Measurements from ENCODE around the gene CTNNA3. TPM values are rescaled to one million over a fixed set of nuclear protein-coding genes. Genes with fewer than 3 reads are reported as not detected.

Gene CTNNA3
- total RNA-seq, 1 experiment from 2014 or later = 0.02 TPM

GRCh38 chr10:66723608-66724400 lies 972.2 kb downstream of the CTNNA3 start:
- ChIA-PET CTCF (no interaction called here), POLR2A (no interaction called here)
- Mint-ChIP-seq H3K36me3 (ENCODE audit: insufficient read depth, unreplicated experiment) (no peaks in the 10 kb centered on the region), H3K4me3 (ENCODE audit: unreplicated experiment) (no peak overlapping the region), H3K27me3 (ENCODE audit: insufficient read depth, unreplicated experiment) (no peaks in the 10 kb centered on the region), H3K4me1 (ENCODE audit: insufficient read depth, unreplicated experiment) (no peaks in the 10 kb centered on the region), H3K27ac (ENCODE audit: low read depth, unreplicated experiment) (no peak overlapping the region), H3K9me3 (ENCODE audit: unreplicated experiment) (no peaks in the 10 kb centered on the region)
- DNase-seq (ENCODE audit: unreplicated experiment) = no peak
- intact Hi-C loops (cut with micrococcal nuclease) = no loop called here
- no peak for TF ChIP-seq CTCF (IDR thresholded peaks at IDR 0.05; ENCODE audit: unreplicated experiment)
- BruUV-seq (replicated peaks) = no TSS peak

GRCh38 chr10:66719483-66719882 lies 976.5 kb downstream of the CTNNA3 start:
- no TSS peak for BruUV-seq (replicated peaks)
- H3K4me1 Mint-ChIP-seq (ENCODE audit: insufficient read depth, unreplicated experiment) = peaks cover 6% of the 10 kb centered on the region
- ChIA-PET CTCF (interaction anchor here (0.7 kb wide), 1 partner anchor 122 kb away, joined by 3 read pairs; no protein-coding TSS in a partner anchor), POLR2A (no interaction called here)
- intact Hi-C loops (cut with micrococcal nuclease) = no loop called here
- no peak overlapping the region for H3K4me3 Mint-ChIP-seq (ENCODE audit: unreplicated experiment)
- H3K36me3 Mint-ChIP-seq (ENCODE audit: insufficient read depth, unreplicated experiment) = no peaks in the 10 kb centered on the region
- no peak overlapping the region for H3K27ac Mint-ChIP-seq (ENCODE audit: low read depth, unreplicated experiment)
- H3K27me3 Mint-ChIP-seq (ENCODE audit: insufficient read depth, unreplicated experiment) = no peaks in the 10 kb centered on the region
- TF ChIP-seq CTCF (IDR thresholded peaks at IDR 0.05; ENCODE audit: unreplicated experiment) = no peak
- H3K9me3 Mint-ChIP-seq (ENCODE audit: unreplicated experiment) = no peaks in the 10 kb centered on the region
- no peak for DNase-seq (ENCODE audit: unreplicated experiment)

- intact Hi-C loops (cut with micrococcal nuclease) = no loop called here
- POLR2A ChIA-PET = interaction anchor here (0.6 to 1.2 kb wide), 2 partner anchors 23 to 30 kb away, joined by 3 to 4 read pairs; no protein-coding TSS in a partner anchor
- H3K27me3 Mint-ChIP-seq (ENCODE audit: insufficient read depth, unreplicated experiment) = no peaks in the 10 kb centered on the region
- peaks cover 8% of the 10 kb centered on the region for H3K4me1 Mint-ChIP-seq (ENCODE audit: insufficient read depth, unreplicated experiment)
- TF ChIP-seq CTCF (IDR thresholded peaks at IDR 0.05; ENCODE audit: unreplicated experiment) = no peak
- no peaks in the 10 kb centered on the region for H3K36me3 Mint-ChIP-seq (ENCODE audit: insufficient read depth, unreplicated experiment)
- CTCF ChIA-PET = no interaction called here
- H3K4me3 Mint-ChIP-seq (ENCODE audit: unreplicated experiment) = no peak overlapping the region
- no peak for DNase-seq (ENCODE audit: unreplicated experiment)
- no TSS peak for BruUV-seq (replicated peaks)
- no peak overlapping the region for H3K27ac Mint-ChIP-seq (ENCODE audit: low read depth, unreplicated experiment)
- no peaks in the 10 kb centered on the region for H3K9me3 Mint-ChIP-seq (ENCODE audit: unreplicated experiment)
Observed at GRCh38 chr10:66717231-66717981, 978.6 kb downstream of the CTNNA3 start.

GRCh38 chr10:66714741-66715140 lies 981.3 kb downstream of the CTNNA3 start:
- Mint-ChIP-seq H3K36me3 (ENCODE audit: insufficient read depth, unreplicated experiment) (no peaks in the 10 kb centered on the region), H3K4me1 (ENCODE audit: insufficient read depth, unreplicated experiment) (peaks cover 8% of the 10 kb centered on the region), H3K27me3 (ENCODE audit: insufficient read depth, unreplicated experiment) (no peaks in the 10 kb centered on the region), H3K27ac (ENCODE audit: low read depth, unreplicated experiment) (no peak overlapping the region), H3K9me3 (ENCODE audit: unreplicated experiment) (no peaks in the 10 kb centered on the region), H3K4me3 (ENCODE audit: unreplicated experiment) (no peak overlapping the region)
- no TSS peak for BruUV-seq (replicated peaks)
- CTCF ChIA-PET = interaction anchor here (1.1 kb wide), 1 partner anchor 88 kb away, joined by 3 read pairs; no protein-coding TSS in a partner anchor
- POLR2A ChIA-PET = no interaction called here
- TF ChIP-seq CTCF (IDR thresholded peaks at IDR 0.05; ENCODE audit: unreplicated experiment) = no peak
- DNase-seq (ENCODE audit: unreplicated experiment) = peak; percentile 47
- intact Hi-C loops (cut with micrococcal nuclease) = no loop called here
